Measurements from ENCODE around the gene HNRNPA2B1. TPM values are rescaled to one million over a fixed set of nuclear protein-coding genes. Genes with fewer than 3 reads are reported as not detected.

Gene HNRNPA2B1
- total and polyA plus RNA-seq, 2 of the 4 experiments (the other 2 are of a cell fraction), result 49.3 to 515 TPM

- in situ Hi-C loops (cut with MboI; ENCODE audit: low sequenced_read_pairs) (no loop called here), dilution Hi-C loops (cut with HindIII; ENCODE audit: low sequenced_read_pairs, unreplicated experiment) (no loop called here), intact Hi-C loops (cut with micrococcal nuclease) (no loop called here)
- no peak overlapping the region for H4K8ac ChIP-seq (ENCODE audit: low read depth in 2 of 2, low read length in 2 of 2)
- H2AK5ac ChIP-seq (ENCODE audit: low read depth, low read length), result no peak overlapping the region
- H3K79me1 ChIP-seq (ENCODE audit: low read depth in 1 of 2, low read length in 2 of 2), result peaks cover 21 to 33% of the 10 kb centered on the region in 2 experiments; a peak in 3 of 4 replicates
- no peak overlapping the region for H3K9ac ChIP-seq (ENCODE audit: low read depth, low read length)
- no peak overlapping the region for H2BK20ac ChIP-seq (ENCODE audit: low read depth, low read length)
- no peak overlapping the region for H3K4ac ChIP-seq (ENCODE audit: low read depth, low read length)
- ATAC-seq (ENCODE audit: low read depth) (no peak), DNase-seq (no peak)
- H3K14ac ChIP-seq (replicated peaks; ENCODE audit: low read depth, low read length), result no peak overlapping the region
- no peak overlapping the region for H3K4me2 ChIP-seq (ENCODE audit: low read depth, low read length)
- no peak overlapping the region for H3K56ac ChIP-seq (ENCODE audit: extremely low read depth, insufficient read depth, low read length)
- H3K4me1 ChIP-seq (ENCODE audit: control insufficient read depth, insufficient read depth, low read length), result no peaks in the 10 kb centered on the region; the same call in 1 of the 2 replicates
- TF ChIP-seq ELK1 (IDR thresholded peaks at IDR 0.05; ENCODE audit: borderline replicate concordance, low read depth, low read length) (no peak), MXI1 (IDR thresholded peaks at IDR 0.05; ENCODE audit: borderline replicate concordance, low read depth, low read length) (no peak), CHD1 (IDR thresholded peaks at IDR 0.05; ENCODE audit: low read depth, low read length) (no peak), POLR2A (IDR thresholded peaks at IDR 0.05; ENCODE audit: low read depth, low read length) (no peak), RFX5 (IDR thresholded peaks at IDR 0.05; ENCODE audit: low read depth, low read length) (no peak), SMC3 (IDR thresholded peaks at IDR 0.05; ENCODE audit: low read depth, low read length) (no peak), FOS (IDR thresholded peaks at IDR 0.05; ENCODE audit: low read depth, low read length) (no peak), RAD21 (IDR thresholded peaks at IDR 0.05; ENCODE audit: low read length) (no peak), MAZ (IDR thresholded peaks at IDR 0.05; ENCODE audit: borderline replicate concordance, low read depth, low read length) (no peak), CTCF (conservative IDR thresholded peaks at IDR 0.05; ENCODE audit: low read depth, low read length) (no peak), BHLHE40 (IDR thresholded peaks at IDR 0.05; ENCODE audit: low read depth, low read length) (no peak)
- ChIA-PET CTCF (no interaction called here), POLR2A (ENCODE audit: unreplicated experiment) (no interaction called here)
- H3K27ac ChIP-seq (ENCODE audit: insufficient read depth, low read length), result no peak overlapping the region
- WGBS, 2 experiments (ENCODE audit: extremely low coverage in 2 of 2, insufficient read length in 1 of 2), result no CpG with 5 or more reads among the region's 1 CpG
- peaks cover 54% of the 10 kb centered on the region for H4K20me1 ChIP-seq (ENCODE audit: insufficient read depth, low read length)
- H4K91ac ChIP-seq (ENCODE audit: insufficient read depth, low read depth, low read length), result no peak overlapping the region
- H3K23ac ChIP-seq (ENCODE audit: low read depth, low read length), result no peak overlapping the region
- H3K36me3 ChIP-seq (ENCODE audit: control insufficient read depth, insufficient read depth, low read length), result peaks cover 18% of the 10 kb centered on the region
- H3K18ac ChIP-seq (ENCODE audit: low read depth, low read length), result no peak overlapping the region
- H3K4me3 ChIP-seq (ENCODE audit: insufficient read depth, low read depth, low read length), result no peak overlapping the region
- no peak overlapping the region for H2AK9ac ChIP-seq (replicated peaks; ENCODE audit: low read depth, low read length, poor library complexity)
- H3K27me3 ChIP-seq (ENCODE audit: control insufficient read depth, insufficient read depth, low read length), result no peaks in the 10 kb centered on the region
- H2BK120ac ChIP-seq (ENCODE audit: low read depth, low read length), result no peak overlapping the region
- no peaks in the 10 kb centered on the region for H3K9me3 ChIP-seq (ENCODE audit: control insufficient read depth, insufficient read depth, low read length)
- no peaks in the 10 kb centered on the region; the same call in 1 of the 2 replicates for H3K9me1 ChIP-seq (ENCODE audit: insufficient read depth, low read length)
- H2BK5ac ChIP-seq (ENCODE audit: low read depth, low read length, poor library complexity, severe bottlenecking), result no peak overlapping the region
- H4K5ac ChIP-seq (ENCODE audit: low read depth, low read length), result no peak overlapping the region
- H2BK15ac ChIP-seq (ENCODE audit: low read depth, low read length), result no peak overlapping the region
- H2AFZ ChIP-seq (replicated peaks; ENCODE audit: low read length, poor library complexity), result no peak overlapping the region
- BruUV-seq (replicated peaks), result no TSS peak
These were observed 14.7 kb downstream of the HNRNPA2B1 start for GRCh38 chr7:26185844-26186180.

Measured in IMR-90 (cell line).